ENCODE data around the gene FAM50A.

FAM50A gene

GRCh38 chrX:154449618-154450017 lies 5.7 kb downstream of the FAM50A start:
- peaks cover 5 to 7% of the 10 kb centered on the region in 2 experiments for H3K4me1 ChIP-seq (ENCODE audit: control insufficient read depth in 1 of 2, insufficient read depth in 1 of 2, low read depth in 1 of 2, low read length in 1 of 2)
- H3K4me3 ChIP-seq (ENCODE audit: low read depth in 1 of 2, low read length in 1 of 2): no peak overlapping the region
- H3K9me3 ChIP-seq: no peaks in the 10 kb centered on the region
- peaks cover 27% of the 10 kb centered on the region for H3K36me3 ChIP-seq
- TF ChIP-seq CTCF (IDR thresholded peaks at IDR 0.05): no peak
- no peak overlapping the region for H3K27ac ChIP-seq
- no peaks in the 10 kb centered on the region for H3K27me3 ChIP-seq

GRCh38 chrX:154450312-154450711 lies 6.4 kb downstream of the FAM50A start:
- no peak for TF ChIP-seq CTCF (IDR thresholded peaks at IDR 0.05)

GRCh38 chrX:154452823-154453222 lies 8.9 kb downstream of the FAM50A start:
- H3K27me3 ChIP-seq: peaks cover 11% of the 10 kb centered on the region
- H3K4me3 ChIP-seq (ENCODE audit: low read depth in 1 of 2, low read length in 1 of 2): no peak overlapping the region
- H3K4me1 ChIP-seq (ENCODE audit: control insufficient read depth in 1 of 2, insufficient read depth in 1 of 2, low read depth in 1 of 2, low read length in 1 of 2): peaks cover 0 to 4% of the 10 kb centered on the region in 2 experiments
- peaks cover 27% of the 10 kb centered on the region for H3K36me3 ChIP-seq
- no peak for TF ChIP-seq CTCF (IDR thresholded peaks at IDR 0.05)
- no peaks in the 10 kb centered on the region for H3K9me3 ChIP-seq
- H3K27ac ChIP-seq: no peak overlapping the region

More at GRCh38 chrX:154450312-154450711, 6.4 kb downstream of the FAM50A start:
- no peak overlapping the region for H3K27ac ChIP-seq
- peaks cover 27% of the 10 kb centered on the region for H3K36me3 ChIP-seq
- H3K4me1 ChIP-seq (ENCODE audit: control insufficient read depth in 1 of 2, insufficient read depth in 1 of 2, low read depth in 1 of 2, low read length in 1 of 2): peaks cover 0 to under 1% of the 10 kb centered on the region in 2 experiments
- no peaks in the 10 kb centered on the region for H3K9me3 ChIP-seq
- no peak overlapping the region for H3K4me3 ChIP-seq (ENCODE audit: low read depth in 1 of 2, low read length in 1 of 2)
- no peaks in the 10 kb centered on the region for H3K27me3 ChIP-seq

GRCh38 chrX:154457491-154458115 lies 13.7 kb downstream of the FAM50A start:
- Histone ChIP-seq H3K9me3 (no peaks in the 10 kb centered on the region), H3K27me3 (peaks cover 27% of the 10 kb centered on the region), H3K4me3 (ENCODE audit: low read depth in 1 of 2, low read length in 1 of 2) (peak overlapping the region; percentile 35 to 46), H3K4me1 (ENCODE audit: control insufficient read depth in 1 of 2, insufficient read depth in 1 of 2, low read depth in 1 of 2, low read length in 1 of 2) (peaks cover 6 to 7% of the 10 kb centered on the region in 2 experiments), H3K27ac (no peak overlapping the region), H3K36me3 (no peaks in the 10 kb centered on the region)
- TF ChIP-seq CTCF (IDR thresholded peaks at IDR 0.05): no peak

GRCh38 chrX:154458116-154458953 lies 14.4 kb downstream of the FAM50A start, which contains the start of gene PLXNA3:
TSS of gene PLXNA3 (plus strand) at chrX:154458281. CDS start at chrX:154460184, 1,903 bp downstream.
- no peak within 1 kb of the TSS for H3K27ac ChIP-seq
- H3K27me3 ChIP-seq: peaks cover 27% of the 10 kb centered on the region
- TF ChIP-seq CTCF (IDR thresholded peaks at IDR 0.05): no peak
- H3K36me3 ChIP-seq: no peaks in the 10 kb centered on the region
- no peaks in the 10 kb centered on the region for H3K9me3 ChIP-seq
- peaks cover 6 to 7% of the 10 kb centered on the region in 2 experiments for H3K4me1 ChIP-seq (ENCODE audit: control insufficient read depth in 1 of 2, insufficient read depth in 1 of 2, low read depth in 1 of 2, low read length in 1 of 2)
- peak within 1 kb of the TSS; percentile 35 to 46 for H3K4me3 ChIP-seq (ENCODE audit: low read depth in 1 of 2, low read length in 1 of 2)
